Activated CD8-positive, alpha-beta memory T cell treated with anti-CD3 and anti-CD28 coated beads for 4 hours (primary cell): ENCODE measurements around the gene CAMK2B.

Experiments used
- DNase-seq, 2 donors: peaks; one replicate each; pipeline ENCODE4 v3.0.0-alpha.2; 2020; ENCODE audit warnings: low read depth in 2 of 2

CAMK2B gene

DNA sequence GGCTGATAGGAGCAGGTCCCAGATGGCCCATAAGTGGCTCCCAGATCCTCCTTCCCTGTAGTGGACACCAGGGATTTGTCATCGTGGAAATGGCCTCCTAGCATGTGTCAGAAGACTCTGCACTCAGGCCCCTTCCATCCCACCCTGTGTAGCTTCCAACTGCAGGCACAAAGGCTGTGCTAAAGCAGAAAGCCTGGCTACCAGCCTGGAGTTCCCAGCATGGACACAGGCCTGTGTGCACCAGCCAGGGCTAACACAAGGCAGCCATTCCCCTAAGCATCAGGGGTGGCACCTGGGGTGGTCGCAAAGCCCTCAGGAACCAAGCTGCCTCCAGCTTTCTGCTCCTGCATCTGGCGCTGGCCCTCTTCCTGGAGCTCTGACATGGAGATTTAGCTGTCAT lies 4.5 kb upstream of the CAMK2B start:
- DNase-seq: no peak

DNA sequence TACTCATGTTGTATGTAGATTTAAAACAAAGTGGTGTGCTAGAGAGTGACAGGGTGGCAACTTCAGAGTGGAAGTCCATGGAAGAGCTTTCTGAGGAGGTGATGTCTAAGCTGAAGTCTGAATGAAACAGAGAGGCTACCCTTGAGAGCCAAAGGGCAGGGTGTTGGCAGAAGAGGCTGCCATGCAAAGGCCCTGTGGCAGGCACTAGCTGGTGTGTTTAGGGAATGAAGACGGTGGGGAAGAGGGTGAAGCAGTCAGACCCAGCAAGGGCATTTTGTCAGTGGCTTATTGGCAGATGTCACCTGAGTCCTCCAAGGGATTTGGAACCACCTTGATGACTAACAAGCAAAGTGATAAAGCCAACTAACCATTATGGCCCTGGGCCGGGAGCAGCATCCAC lies 3.7 kb upstream of the CAMK2B start:
- no peak for DNase-seq

DNA sequence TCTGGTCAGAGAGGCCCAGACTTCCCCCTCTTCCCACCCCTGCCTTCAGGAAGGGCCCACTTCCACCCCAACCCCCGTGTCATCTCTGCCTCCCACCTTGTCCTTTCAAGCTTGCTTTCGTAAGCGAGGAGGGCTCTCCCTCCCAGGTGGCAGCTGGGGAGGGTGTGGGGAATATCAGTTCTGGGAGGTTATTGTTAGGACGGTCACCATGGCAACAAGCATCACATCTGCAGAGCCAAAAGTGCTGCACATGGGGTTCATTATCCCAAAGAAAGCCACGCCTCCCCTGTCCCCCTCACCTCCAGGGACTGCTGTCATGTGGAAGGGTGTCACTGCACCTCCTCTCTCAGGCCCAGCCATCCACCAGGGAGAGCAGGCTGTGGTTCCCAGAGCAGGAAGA lies 2.6 kb upstream of the CAMK2B start:
- no peak for DNase-seq

DNA sequence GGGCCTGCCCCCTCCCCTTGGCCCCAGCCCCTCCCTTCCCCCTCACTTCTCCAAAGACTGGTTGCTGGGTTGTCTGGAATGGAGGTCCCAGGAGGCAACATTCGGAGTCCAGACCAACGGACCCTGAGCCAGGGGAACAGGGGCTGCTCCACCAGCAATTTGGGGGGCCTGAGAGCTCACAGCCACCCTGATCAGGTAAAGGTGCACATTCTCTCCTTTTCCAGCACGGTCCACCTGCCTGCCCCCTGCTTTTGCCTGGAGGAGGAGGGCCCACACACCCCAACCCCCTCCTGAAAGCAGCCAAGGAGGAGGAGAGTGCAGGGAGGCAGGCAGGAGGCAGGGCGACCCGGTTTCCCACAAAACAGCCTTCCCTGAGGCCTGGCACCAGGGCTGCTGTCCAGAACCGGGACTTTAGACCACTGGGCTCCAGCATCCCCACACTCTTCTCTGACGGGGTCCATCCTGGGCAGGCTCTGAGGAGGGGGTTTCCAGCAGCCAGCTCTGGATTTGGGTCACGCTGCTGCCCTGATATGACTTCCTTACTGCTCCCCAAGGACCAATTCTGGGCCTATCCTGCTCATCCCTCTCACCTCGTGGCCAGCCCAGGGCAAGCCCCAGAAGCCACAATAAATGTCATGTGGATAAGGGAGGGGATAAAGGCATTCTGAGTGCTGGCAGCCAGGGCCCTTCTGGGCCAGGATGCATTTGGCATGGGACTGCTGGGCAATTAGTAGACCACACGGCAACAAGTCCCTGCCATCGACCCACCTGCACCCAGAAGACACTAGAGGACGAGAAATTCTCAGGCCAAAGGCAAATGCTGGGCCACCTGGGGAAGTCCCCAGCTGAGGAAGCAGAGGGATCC lies 1.1 kb upstream of the CAMK2B start:
- no peak for DNase-seq

DNA sequence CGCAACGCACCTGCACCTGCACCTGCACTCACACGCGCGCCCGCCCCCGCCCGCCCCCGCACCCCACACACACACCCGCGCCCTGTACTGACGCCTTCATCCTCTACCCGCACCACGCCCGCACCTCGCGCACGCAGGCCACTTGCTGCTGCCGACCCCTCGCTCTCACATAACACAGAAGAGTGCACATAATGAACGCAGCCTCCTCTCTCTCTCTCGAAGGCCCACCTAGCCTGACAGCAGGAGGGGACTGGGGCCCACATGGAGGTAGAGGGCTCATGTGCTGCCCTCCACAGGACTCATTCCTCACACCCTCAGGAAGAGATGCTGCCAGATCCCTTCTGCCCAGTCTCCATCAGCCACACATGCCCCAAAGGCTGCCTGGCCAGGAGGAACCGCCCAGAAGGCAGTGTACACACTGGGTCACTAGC lies 432 bp upstream of the CAMK2B start:
- DNase-seq: no peak

DNA sequence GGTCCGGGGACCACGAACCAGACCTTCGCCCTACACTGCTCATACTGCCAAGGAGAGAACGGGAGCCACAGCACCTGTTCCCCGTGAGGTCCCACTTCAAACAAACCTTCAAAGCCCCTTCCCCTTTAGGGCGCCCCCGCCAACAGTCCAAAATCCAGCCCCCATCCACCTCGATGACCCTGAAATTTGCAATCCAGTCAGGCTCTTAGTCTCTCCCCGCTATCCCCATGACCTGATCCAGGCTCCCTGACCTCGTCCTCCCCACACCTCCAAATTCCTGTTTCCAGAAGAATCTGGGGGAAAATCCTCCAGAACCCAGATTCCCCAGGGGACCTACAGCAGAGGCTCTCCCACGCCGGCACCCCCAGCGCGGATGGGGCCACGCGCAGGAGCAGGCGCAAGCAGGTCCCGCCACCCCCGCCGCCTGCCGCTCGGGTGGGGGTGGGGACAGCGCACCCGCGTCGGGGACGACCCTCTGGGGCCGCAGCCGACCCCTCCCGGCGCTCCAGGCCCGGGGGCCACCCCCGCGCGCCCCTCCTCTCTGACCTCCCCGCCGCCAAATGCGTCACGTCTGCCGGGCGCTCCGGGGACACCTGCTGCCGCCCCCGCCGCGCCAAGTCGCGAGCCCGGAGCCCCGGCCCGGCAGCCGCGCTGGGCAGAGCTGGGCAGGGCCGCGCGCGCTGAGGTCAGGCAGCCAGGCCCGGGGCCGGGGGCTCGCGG lies 753 bp downstream of the CAMK2B start:
- no peak for DNase-seq

DNA sequence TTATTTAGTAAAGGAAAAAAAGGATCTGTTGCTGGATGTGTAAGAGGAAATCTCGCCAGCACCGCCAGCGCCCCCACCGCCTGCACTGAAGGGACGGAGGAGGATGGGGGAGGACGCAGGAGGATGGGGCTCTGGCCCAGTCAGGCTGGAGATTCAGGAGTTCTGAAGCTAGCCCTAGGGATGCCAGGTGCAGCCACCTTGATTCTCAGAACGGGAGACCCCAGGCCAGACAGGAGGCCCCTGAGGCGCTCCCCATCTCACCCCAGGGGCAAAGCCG lies 1.3 kb downstream of the CAMK2B start:
- no peak for DNase-seq

DNA sequence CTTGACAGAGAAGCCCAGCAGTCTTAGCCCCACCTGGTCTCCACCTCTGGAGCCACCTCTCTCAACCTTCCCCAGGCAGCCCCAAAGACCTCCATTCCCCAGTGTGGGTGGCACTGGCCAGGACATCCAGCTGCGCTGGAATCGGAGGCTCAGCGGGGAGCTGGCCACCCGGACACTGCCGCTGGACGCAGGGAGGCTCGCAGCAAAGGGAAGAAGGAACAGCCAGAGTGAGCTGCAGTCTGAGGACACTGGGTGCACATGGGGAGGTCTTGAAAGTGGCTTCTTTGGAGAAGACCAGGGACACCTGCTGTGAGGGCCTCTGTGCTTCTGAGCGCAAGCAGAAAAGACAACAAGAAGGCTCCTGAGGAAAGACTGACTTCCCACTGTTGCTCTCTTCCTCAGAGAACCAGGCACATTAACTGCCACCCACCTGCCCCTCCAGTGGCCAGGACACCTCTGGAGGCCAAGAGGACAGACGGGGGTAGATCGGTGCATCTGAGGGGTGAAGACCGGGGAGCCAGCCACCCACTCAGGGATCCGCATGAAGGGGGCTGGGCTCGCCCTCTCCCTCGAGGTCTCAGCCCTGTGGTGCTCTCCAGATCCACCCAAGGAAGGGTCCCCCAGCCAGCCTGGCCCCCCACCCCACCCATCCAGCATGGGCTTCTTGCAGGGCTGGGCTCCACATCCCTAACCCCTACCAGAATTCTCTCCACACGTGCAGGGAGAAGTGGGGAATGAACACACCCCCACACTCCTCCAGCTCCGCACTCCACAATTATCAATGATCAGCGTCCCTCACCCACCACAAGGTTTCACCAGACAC lies 1.8 kb downstream of the CAMK2B start:
- DNase-seq: no peak

DNA sequence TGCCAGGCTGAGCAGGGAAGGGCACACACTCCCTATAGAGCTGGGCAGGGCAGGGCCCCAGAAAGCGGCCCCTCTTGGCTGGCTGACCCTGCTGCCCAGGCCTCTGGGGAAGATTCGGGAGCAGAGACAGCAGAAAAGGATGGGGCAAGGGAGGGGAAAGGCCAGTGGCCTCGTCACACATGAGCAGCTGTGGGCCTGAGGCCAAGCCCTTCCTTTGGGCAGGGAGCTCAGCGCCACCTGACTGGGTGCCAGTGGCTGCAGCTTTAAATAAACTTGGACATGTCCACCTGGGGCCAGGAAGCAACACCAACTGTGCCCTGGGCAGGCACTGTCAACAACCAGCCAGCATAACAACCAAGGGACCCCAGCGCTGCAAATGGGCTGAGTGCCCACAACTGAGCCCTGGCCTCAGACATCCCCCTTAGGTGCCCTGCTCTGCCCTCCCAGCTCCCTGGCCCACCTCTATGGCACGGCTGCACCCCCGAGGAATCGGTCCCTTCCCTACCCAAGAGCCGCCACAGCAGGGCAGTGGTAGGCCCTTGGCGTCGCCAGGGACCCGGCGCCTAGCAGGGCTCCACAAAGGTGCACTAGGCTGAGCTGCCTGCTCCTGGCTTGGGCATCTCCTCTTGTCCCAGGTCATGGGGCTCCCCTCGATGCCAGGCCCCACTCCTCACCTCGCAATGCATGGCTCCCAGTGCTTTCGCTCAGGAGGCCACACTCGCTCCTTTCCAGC lies 2.6 kb downstream of the CAMK2B start:
- DNase-seq: no peak

DNA sequence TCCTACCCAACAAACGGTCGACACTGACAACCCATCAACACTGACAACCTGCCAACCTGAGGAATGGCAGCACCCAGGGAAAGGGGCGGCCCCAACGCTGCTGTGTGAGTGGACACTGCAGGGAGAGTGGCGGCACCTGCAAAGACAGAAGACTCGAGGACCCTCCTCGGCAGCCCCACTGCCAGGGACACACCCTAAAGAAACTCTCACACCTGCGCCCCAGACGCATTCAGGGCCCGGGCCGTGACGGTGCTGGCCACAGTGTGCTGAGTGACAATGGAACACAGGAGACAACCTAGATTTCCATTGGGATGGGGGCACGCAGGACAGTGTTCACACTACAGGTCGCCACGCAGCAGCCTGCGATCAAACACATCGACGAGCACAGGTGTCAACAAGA lies 3.6 kb downstream of the CAMK2B start:
- DNase-seq: no peak

DNA sequence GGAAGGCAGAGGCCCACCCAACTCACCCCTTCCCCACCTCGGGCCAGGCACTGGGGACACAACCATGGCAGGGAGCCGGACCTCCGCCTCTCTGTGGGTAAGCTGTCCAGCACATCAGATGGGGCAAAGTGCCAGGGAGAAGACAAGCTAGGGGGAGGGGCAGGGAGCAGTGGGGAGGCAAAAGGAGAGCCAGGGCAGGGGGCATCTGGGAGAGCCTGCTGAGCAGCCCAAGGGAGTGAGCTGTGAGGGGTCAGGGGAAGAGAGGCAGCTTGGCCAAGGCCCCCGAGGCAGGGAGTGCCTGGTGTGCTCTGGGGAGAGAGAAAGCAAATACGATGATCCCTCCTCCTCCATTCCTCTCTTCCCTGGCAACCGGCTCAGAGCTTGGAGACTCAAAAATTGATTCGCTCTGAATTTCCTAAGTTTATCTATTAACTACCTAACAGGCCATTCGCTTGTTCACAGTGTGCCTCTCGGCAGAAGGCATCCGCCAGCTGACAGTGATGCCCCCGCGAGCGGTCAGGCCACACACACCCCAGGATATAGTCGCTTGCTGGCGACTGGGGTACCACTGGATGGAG lies 4.5 kb downstream of the CAMK2B start:
- DNase-seq: no peak

DNA sequence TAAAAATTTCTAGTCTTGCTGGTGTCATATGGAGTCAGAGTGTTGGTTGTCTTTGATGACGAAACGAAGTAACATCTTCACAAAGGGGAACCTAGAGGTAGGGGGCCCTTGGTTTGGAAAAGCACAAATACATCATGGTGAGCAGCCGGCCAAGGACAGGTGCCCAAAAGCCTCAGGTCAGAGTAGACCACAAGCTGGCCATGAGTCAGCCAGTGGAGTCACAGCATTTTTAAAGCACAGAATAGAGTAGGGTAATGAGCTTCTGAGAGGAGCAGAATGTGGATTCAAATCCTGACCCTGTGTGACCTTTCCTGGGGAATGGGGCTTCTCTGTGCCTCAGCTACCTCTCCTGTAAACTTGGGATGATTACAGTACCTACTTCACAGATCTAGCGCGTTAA lies 5.3 kb downstream of the CAMK2B start:
- no peak for DNase-seq

DNA sequence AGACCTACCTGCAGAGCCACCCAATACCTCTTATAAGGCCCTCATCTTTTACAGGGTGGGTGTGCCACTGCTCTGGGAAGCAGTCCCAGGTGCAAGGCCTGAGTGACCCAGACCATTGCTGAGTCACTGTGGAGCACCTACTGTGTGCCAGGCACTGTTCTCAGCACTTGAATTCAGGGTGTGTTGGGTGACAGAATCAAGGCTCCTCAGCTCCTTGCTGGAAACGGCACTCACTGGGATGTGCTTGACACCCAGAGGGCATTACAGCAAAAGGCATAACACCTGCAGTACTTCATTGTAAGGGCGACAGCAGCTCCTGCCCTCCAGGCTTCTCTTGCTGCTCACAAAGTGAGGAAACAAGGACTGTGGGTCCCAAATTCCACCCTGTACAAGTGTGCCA lies 7.1 kb downstream of the CAMK2B start:
- DNase-seq: no peak

DNA sequence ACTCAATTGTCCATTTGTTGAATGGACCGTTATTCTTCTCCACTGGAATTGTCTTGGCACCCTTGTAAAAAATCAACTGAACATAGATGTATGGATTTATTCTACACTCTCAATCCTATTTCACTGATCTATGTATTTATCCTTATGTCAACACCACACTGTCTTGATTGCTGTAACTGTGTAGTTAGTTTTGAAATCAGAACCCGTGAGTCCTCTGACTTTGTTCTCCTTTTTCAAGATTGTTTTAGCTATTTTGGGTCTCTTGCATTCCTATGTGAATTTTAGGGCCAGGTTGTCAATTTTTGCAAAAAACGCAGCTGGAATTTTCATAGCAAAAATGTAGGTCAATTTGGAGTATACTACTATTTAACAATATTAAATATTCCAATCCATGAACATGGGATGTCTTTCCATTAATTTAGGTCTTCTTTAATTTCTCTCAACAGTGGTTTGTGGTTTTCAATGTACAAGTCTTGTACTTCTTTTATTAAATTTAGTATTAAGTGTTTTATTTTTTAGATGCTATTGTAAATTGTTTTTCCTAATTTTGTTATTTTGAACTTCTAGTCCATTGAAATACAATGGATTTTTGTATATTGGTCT lies 10.0 kb downstream of the CAMK2B start:
- no peak for DNase-seq

DNA sequence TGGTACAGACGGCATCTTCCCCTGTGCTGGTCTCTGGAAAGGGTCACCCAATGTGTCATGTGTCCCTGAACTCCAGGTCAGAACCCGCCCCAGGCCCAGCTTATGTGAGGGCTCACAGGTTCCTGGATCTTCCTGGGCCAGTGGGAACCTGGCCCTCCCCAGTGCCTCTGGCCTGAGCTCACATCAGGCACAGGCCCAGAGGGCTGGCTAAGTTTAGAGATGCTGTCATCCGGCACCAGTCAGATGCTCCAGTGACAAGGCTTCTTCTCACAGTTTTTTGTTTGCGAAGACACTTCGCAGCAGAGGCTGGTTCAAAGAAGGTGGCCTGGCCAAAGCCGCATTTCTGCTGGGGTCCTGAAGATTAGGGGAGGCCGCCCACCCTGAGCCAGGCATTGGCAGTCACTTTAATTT lies 11.8 kb downstream of the CAMK2B start:
- DNase-seq: no peak

DNA sequence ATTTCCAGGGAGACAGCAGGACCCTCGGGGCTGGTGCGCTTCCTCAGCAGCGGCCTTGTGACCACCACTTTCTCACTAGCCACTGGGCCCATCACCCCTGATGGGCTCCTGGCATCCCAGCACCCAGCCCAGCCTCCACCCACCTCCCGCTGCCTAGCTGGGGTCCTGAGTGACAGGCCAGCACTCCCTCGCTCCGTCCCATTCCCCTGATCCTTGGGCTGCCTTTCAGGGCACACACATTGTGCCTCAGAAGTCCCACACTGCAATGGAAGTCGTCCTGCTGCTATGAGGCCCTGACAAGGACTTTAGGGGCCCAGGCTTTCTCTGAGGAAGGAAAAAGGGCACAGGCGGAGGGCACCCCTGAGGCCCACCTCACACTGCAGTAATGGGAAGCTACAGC lies 12.4 kb downstream of the CAMK2B start:
- DNase-seq: no peak

DNA sequence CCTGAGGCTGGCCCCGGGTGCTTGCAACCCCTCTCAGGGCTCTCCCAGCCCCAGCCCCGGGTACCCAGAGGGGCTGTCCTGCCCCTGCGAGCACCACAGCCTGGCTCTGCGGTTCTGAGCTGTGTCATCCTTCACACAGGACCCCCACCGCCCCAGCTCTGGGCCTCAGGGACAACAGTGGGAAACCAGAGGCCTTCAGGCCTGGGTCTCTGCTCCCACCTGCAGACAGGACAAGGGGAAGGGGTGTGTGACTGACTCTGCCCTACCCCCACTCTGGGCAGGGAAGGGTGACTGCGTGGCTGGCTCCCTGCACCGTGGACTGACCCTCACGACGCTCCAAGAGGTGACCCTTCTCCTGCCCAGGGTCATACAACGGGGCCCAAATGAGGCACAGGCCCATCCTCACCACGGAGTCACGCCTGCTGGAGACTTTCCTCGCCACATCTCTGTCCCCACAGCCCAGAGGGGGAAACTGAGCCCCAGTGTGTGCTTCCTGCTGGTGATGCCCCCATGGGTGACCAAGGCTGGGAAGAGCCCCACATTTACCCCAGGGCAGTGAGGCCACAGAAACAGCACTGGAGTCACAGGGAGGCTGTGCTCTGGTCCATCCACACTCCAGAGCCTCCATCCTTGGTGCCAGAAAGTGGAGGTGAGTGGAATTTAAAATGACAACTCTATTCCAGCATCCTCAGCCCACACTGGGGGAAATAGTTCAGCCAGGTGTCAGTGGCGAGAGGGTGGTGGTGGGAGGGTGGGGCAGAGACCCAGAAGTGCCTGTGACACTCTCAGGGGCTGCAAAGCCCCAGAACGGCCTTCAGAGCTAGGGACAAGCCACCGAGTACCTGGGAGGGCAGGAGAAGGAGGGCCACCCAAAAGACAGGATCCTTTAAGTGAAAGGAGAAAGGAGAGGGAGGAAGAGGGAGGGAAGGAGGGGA lies 13.6 kb downstream of the CAMK2B start:
- DNase-seq: no peak

DNA sequence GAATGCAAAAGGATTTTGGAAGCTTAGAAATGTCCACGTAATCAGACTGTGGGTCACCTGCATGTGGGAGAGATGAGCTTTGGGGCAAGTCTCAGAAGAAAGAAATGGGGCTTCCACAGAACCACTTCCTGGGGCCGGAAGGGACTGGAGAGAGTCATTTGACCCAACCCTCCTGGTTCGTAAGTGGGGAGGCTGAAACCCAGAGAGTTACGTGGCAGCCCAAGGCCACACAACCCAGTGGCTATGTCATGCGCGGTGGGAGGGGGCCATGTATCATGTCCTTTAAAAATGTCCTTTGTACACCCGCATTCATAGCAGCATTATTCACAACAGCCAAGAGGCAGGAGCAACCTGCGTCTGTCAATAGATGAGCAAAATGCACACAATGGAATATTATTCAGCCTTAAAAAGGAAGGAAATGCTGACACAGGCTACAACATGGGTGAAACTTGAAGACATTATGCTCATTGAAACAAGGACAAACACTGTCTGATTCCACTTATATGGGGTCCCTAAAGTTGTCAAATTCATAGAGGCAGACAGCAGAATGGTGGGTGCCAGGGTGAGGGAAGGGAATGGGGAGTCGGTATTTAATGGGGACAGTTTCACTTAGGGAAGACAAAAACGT lies 15.1 kb downstream of the CAMK2B start:
- DNase-seq: no peak

DNA sequence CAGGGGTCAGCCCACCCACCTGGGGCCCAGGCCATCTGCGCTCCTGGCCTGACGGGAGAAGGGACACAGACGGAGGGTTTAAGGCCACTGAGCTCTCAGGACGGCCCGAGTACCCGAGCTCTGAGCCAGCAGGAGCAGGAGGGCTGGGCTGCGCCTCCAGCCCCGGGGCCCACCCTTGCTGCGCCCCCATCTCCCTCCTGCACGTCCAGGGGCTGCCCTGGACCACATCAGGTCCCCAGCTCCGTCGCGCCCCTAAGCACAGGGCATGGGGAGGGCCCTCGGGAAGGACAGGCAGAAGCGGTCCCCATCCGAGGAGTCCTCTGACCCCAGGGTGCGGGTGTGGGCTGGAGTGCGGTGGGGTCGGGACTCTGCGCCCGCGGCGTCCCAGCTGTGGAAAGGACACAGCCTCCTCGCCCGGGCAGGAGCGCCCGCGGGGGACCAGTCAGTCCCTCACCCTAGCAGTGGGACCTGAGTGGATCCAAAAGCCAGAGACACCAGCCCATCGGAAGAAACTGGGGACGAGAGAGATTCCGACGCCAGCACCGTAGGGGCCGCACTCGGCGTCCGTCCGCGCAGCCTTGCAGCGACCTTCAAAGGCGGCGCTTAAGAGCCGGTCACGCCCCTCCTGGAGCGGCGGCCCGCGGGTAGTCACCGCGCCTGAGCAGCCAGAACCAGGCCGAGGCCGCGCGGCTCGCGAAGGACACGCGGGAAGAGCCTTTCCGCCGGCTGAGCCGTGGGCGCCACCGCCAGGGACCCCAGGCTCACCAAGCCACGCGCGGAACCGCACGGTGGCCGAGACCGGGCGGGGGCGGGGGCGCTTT lies 15.9 kb downstream of the CAMK2B start:
- no peak for DNase-seq
